H1 (cell line): ENCODE measurements around the gene HDLBP. TPM values are rescaled to one million over a fixed set of nuclear protein-coding genes. Genes with fewer than 3 reads are reported as not detected.

ENCODE experiments used
- CTCF ChIA-PET: fragments of 300-600 bp; sonication (Branson Sonifier 250); formaldehyde crosslinking; loops from one replicate; lab custom pipeline; 2021; ENCODE audit not compliant: partially characterized antibody; lab: Charles Lee
- POLR2A ChIA-PET: fragments of 300-600 bp; sonication (Branson Sonifier 250); formaldehyde crosslinking; loops from one replicate; lab custom pipeline; 2021; ENCODE audit warnings: inconsistent platforms; ENCODE audit not compliant: partially characterized antibody; lab: Charles Lee
- DNase-seq, 2 experiments: peaks; one replicate each; pipeline versions ENCODE4 v3.0.0 to v3.0.0-alpha.2; 2010 to 2022; ENCODE audit warnings: low spot score in 2 of 2, low read depth in 1 of 2, mixed read lengths in 1 of 2
- FAIRE-seq: peaks from 2 replicates; lab custom pipeline; 2011; peaks lifted over from hg19 to GRCh38; lab: Jason Lieb, UNC
- H2AFZ ChIP-seq: 2 replicates; pipeline ENCODE4 v1.8.1; 2012; ENCODE audit warnings: low read length, inconsistent platforms
- H2AK5ac ChIP-seq: 2 replicates; pipeline ENCODE4 v1.6.1; 2013; ENCODE audit warnings: low read depth, low read length
- H2BK120ac ChIP-seq: replicated peaks from 2 replicates; pipeline ENCODE3; 2013; ENCODE audit warnings: low read depth, low read length, inconsistent platforms
- H2BK12ac ChIP-seq: 2 replicates; pipeline ENCODE4 v1.6.1; 2013; ENCODE audit warnings: low read depth, low read length
- H2BK15ac ChIP-seq: 2 replicates; pipeline ENCODE4 v1.6.1; 2013; ENCODE audit warnings: low read length
- H2BK20ac ChIP-seq: 2 replicates; pipeline ENCODE4 v1.6.1; 2013; ENCODE audit warnings: low read length
- H2BK5ac ChIP-seq: 2 replicates; pipeline ENCODE4 v1.6.1; 2013; ENCODE audit warnings: low read depth, low read length
- H3K14ac ChIP-seq: 2 replicates; pipeline ENCODE4 v1.6.1; 2013; ENCODE audit warnings: inconsistent platforms; ENCODE audit not compliant: insufficient read length
- H3K18ac ChIP-seq: 2 replicates; pipeline ENCODE4 v1.6.1; 2013; ENCODE audit warnings: low read length; ENCODE audit errors: extremely low read depth
- H3K23ac ChIP-seq: 2 replicates; pipeline ENCODE4 v1.6.1; 2013; ENCODE audit warnings: inconsistent platforms; ENCODE audit not compliant: insufficient read length
- H3K23me2 ChIP-seq: 2 replicates; pipeline ENCODE4 v1.6.1; 2013; ENCODE audit warnings: low read depth, low read length
- H3K27ac ChIP-seq: 2 replicates; pipeline ENCODE4 v1.6.1; 2011; ENCODE audit warnings: low read depth, low read length, inconsistent platforms
- H3K27me3 ChIP-seq, 4 experiments: replicated peaks in 1 of 4; 1 replicate in 1 of 4; 2 replicates in 3 of 4; pipeline versions ENCODE4 v1.6.1 to v1.8.1; 2011 to 2013; ENCODE audit warnings: low read length in 3 of 4, mild to moderate bottlenecking in 3 of 4, inconsistent platforms in 2 of 4, mixed read lengths in 2 of 4, moderate library complexity in 1 of 4; ENCODE audit not compliant: control insufficient read depth in 3 of 4, insufficient read depth in 3 of 4; ENCODE audit errors: extremely low read depth in 1 of 4
- H3K36me3 ChIP-seq, 4 experiments: 2 replicates each; pipeline versions ENCODE4 v1.6.1 to v1.8.1; 2011 to 2013; ENCODE audit warnings: mild to moderate bottlenecking in 4 of 4, low read length in 3 of 4, moderate library complexity in 2 of 4, control low read depth in 1 of 4, inconsistent platforms in 1 of 4; ENCODE audit not compliant: insufficient read depth in 4 of 4, control insufficient read depth in 2 of 4
- H3K4ac ChIP-seq: replicated peaks from 2 replicates; pipeline ENCODE3; 2013; ENCODE audit warnings: low read length, low read depth, mixed read lengths, inconsistent platforms; ENCODE audit not compliant: insufficient read length
- H3K4me1 ChIP-seq, 4 experiments: replicated peaks in 1 of 4; 1 replicate in 1 of 4; 2 replicates in 3 of 4; pipeline versions ENCODE4 v1.6.1 to v1.8.1; 2011 to 2013; ENCODE audit warnings: low read length in 3 of 4, inconsistent platforms in 2 of 4, mixed read lengths in 1 of 4; ENCODE audit not compliant: insufficient read depth in 4 of 4, control insufficient read depth in 3 of 4
- H3K4me2 ChIP-seq, 2 experiments: 2 replicates each; pipeline versions ENCODE4 v1.6.1 to v1.8.1; 2011 to 2013; ENCODE audit warnings: low read depth in 2 of 2, low read length in 2 of 2, control low read depth in 1 of 2, inconsistent platforms in 1 of 2, mild to moderate bottlenecking in 1 of 2; ENCODE audit not compliant: insufficient read depth in 1 of 2
- H3K4me3 ChIP-seq, 4 experiments: fragments of 200-600, 300-600 bp in 1 of 4; sonication (generic), shearing (Covaris generic), sonication (Bioruptor Twin) in 1 of 4; 2 replicates each; pipeline versions ENCODE4 v1.5.1 to v1.8.1; 2011 to 2016; ENCODE audit warnings: low read length in 4 of 4, low read depth in 3 of 4, control low read depth in 2 of 4, inconsistent platforms in 2 of 4, mild to moderate bottlenecking in 2 of 4, mixed read lengths in 1 of 4, moderate library complexity in 1 of 4; ENCODE audit not compliant: insufficient read depth in 2 of 4; ENCODE audit errors: extremely low read depth in 1 of 4
- H3K56ac ChIP-seq: replicated peaks from 2 replicates; pipeline ENCODE3; 2013; ENCODE audit warnings: low read depth, mild to moderate bottlenecking, mixed read lengths, low read length, inconsistent platforms; ENCODE audit not compliant: insufficient read length
- H3K79me1 ChIP-seq: 2 replicates; pipeline ENCODE4 v1.6.1; 2013; ENCODE audit warnings: low read depth, low read length, control low read depth
- H3K79me2 ChIP-seq, 2 experiments: 2 replicates each; pipeline versions ENCODE4 v1.6.1 to v1.8.1; 2012 to 2013; ENCODE audit warnings: low read length in 2 of 2, mild to moderate bottlenecking in 2 of 2, inconsistent platforms in 1 of 2; ENCODE audit not compliant: insufficient read depth in 2 of 2, control insufficient read depth in 1 of 2
- H3K9ac ChIP-seq, 4 experiments: replicated peaks in 1 of 4; 1 replicate in 1 of 4; 2 replicates in 3 of 4; pipeline versions ENCODE4 v1.6.1 to v1.8.1; 2011 to 2013; ENCODE audit warnings: low read depth in 3 of 4, low read length in 3 of 4, control low read depth in 2 of 4, mild to moderate bottlenecking in 2 of 4, moderate library complexity in 2 of 4, inconsistent platforms in 1 of 4; ENCODE audit errors: extremely low read depth in 1 of 4
- H3K9me3 ChIP-seq, 2 experiments: 2 replicates each; pipeline versions ENCODE4 v1.6.1 to v1.8.1; 2012 to 2013; ENCODE audit warnings: mild to moderate bottlenecking in 2 of 2, moderate library complexity in 2 of 2, control low read depth in 1 of 2, inconsistent platforms in 1 of 2, low read depth in 1 of 2, low read length in 1 of 2, mixed read lengths in 1 of 2; ENCODE audit not compliant: insufficient read depth in 2 of 2
- H4K20me1 ChIP-seq, 2 experiments: replicated peaks in 1 of 2; 2 replicates each; pipeline versions ENCODE3 to v1.8.1; 2011 to 2013; ENCODE audit warnings: inconsistent platforms in 2 of 2, low read length in 2 of 2, mild to moderate bottlenecking in 1 of 2; ENCODE audit not compliant: insufficient read depth in 2 of 2, control insufficient read depth in 1 of 2
- H4K5ac ChIP-seq: 2 replicates; pipeline ENCODE4 v1.6.1; 2013; ENCODE audit warnings: low read length, low read depth, mixed read lengths, inconsistent platforms; ENCODE audit not compliant: insufficient read length
- H4K8ac ChIP-seq: 2 replicates; pipeline ENCODE4 v1.8.0; 2013; ENCODE audit warnings: mild to moderate bottlenecking, moderate library complexity, low read length, inconsistent platforms; ENCODE audit not compliant: insufficient read depth; ENCODE audit errors: extremely low read depth
- H4K91ac ChIP-seq: replicated peaks from 2 replicates; pipeline ENCODE3; 2013; ENCODE audit warnings: low read length, mixed read lengths, inconsistent platforms; ENCODE audit not compliant: insufficient read length
- CTBP2 ChIP-seq: IDR thresholded peaks from 2 replicates; pipeline ENCODE4 v1.7.0; 2011; ENCODE audit warnings: borderline replicate concordance, mild to moderate bottlenecking, moderate library complexity, mixed read lengths, low read length; ENCODE audit not compliant: insufficient read depth, insufficient read length
- GABPA ChIP-seq: IDR thresholded peaks from 2 replicates; pipeline ENCODE4 v1.6.1; 2011; ENCODE audit warnings: mild to moderate bottlenecking, low read length, moderate library complexity, borderline replicate concordance; ENCODE audit not compliant: insufficient read depth
- RXRA ChIP-seq: IDR thresholded peaks from 2 replicates; pipeline ENCODE4 v1.6.1; 2011; ENCODE audit warnings: low read depth, mild to moderate bottlenecking, low read length, moderate library complexity; ENCODE audit not compliant: insufficient read depth
- SP4 ChIP-seq: IDR thresholded peaks from 2 replicates; pipeline ENCODE4 v1.6.1; 2012; ENCODE audit warnings: low read length, inconsistent platforms
- WGBS, 2 experiments: shearing (Covaris generic) in 1 of 2; methylation state at CpG; one replicate each; pipeline versions ENCODE4 v1.1.6 to v1.1.7; 2013 to 2015; ENCODE audit warnings: low lambda C conversion rate in 2 of 2, mixed read lengths in 2 of 2, inconsistent platforms in 1 of 2, low coverage in 1 of 2, missing lambda C conversion rate in 1 of 2; ENCODE audit not compliant: insufficient replicate concordance in 2 of 2, insufficient coverage in 1 of 2, insufficient read length in 1 of 2; ENCODE audit errors: extremely low coverage in 1 of 2, missing lambda C conversion rate in 1 of 2; 5-methylcytosine and 5-hydroxymethylcytosine counted together
- polyA plus RNA-seq, 7 experiments: library from polyadenylated mRNA; depleted of rRNA in 3 of 7; stranded (reverse) in 5 of 7; unstranded in 2 of 7; fragments of >200 nt in 5 of 7; fragments of 200-250 nt in 2 of 7; gene quantifications; 1 replicate in 5 of 7; 2 replicates in 1 of 7; 4 replicates in 1 of 7; pipeline versions ENCODE4 v1.2.1 to v1.2.3, GENCODE V29; 2011 to 2013; ENCODE audit warnings: missing spikeins in 2 of 7, mixed read lengths in 2 of 7
- total RNA-seq: library from RNA; stranded (reverse); fragmentation: NEBNext Ultra II Directional; extraction: Animal tissue kit (Norgen Biotek cat#: 25700); gene quantifications from 2 replicates; pipeline ENCODE4 v1.2.1, GENCODE V29; 2021

HDLBP gene
- total and polyA plus RNA-seq, 2 of the 8 experiments (the other 6 are each of a cell fraction or from before 2014, with no cell fraction given) = 185 to 360 TPM

DNA sequence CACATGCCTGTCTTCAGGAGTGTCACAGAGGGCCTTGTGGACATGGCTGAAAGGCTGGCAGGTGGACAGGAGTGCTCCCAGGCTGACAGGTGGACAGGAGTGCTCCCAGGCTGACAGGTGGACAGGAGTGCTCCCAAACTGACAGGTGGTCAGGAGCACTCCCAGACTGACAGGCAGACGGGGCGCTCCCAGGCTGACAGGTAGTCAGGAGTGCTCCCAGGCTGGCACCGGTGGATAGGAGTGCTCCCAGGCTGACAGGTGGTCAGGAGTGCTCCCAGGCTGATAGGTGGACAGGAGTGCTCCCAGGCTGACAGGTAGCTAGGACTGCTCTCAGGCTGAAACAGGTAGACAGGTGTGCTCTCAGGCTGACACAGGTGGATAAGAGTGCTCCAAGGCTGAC, 110.4 kb downstream of the HDLBP start:
- FAIRE-seq = no peak
- no peak overlapping the region for H2AFZ ChIP-seq
- peaks cover 0 to 1% of the 10 kb centered on the region in 2 experiments for H4K20me1 ChIP-seq
- H3K23ac ChIP-seq = no peak overlapping the region
- H3K79me1 ChIP-seq = no peaks in the 10 kb centered on the region
- H2AK5ac ChIP-seq = no peak overlapping the region
- no peak overlapping the region for H3K27ac ChIP-seq
- no peaks in the 10 kb centered on the region for H3K27me3 ChIP-seq
- H3K4me3 ChIP-seq = no peak overlapping the region
- no peaks in the 10 kb centered on the region for H3K36me3 ChIP-seq
- no peak for TF ChIP-seq CTBP2
- no peak for TF ChIP-seq RXRA
- no peak for TF ChIP-seq GABPA
- no peak for TF ChIP-seq SP4
- no peak overlapping the region for H3K4me2 ChIP-seq
- no peak overlapping the region for H2BK5ac ChIP-seq
- H4K5ac ChIP-seq = no peak overlapping the region
- no peak overlapping the region for H4K91ac ChIP-seq
- H3K23me2 ChIP-seq = no peaks in the 10 kb centered on the region
- DNase-seq = no peak
- H3K4ac ChIP-seq = no peak overlapping the region
- no peak overlapping the region for H2BK120ac ChIP-seq
- POLR2A ChIA-PET = no interaction called here
- no peaks in the 10 kb centered on the region; a peak in 1 of 7 replicates for H3K4me1 ChIP-seq
- no peak overlapping the region for H3K18ac ChIP-seq
- no peak overlapping the region for H2BK12ac ChIP-seq
- CTCF ChIA-PET = interaction anchor here (1.2 kb wide), 1 partner anchor 16 kb away, joined by 3 read pairs; no protein-coding TSS in a partner anchor
- H3K56ac ChIP-seq = no peak overlapping the region
- no peak overlapping the region for H2BK15ac ChIP-seq
- H3K14ac ChIP-seq = no peak overlapping the region
- H3K9me3 ChIP-seq = no peaks in the 10 kb centered on the region
- 82% methylated on average over 3 of the region's 3 CpGs; no CpG with 5 or more reads in 1 of the 2 experiments for WGBS, 2 experiments
- H4K8ac ChIP-seq = no peak overlapping the region
- no peak overlapping the region for H2BK20ac ChIP-seq
- no peak overlapping the region for H3K9ac ChIP-seq
- H3K79me2 ChIP-seq = no peaks in the 10 kb centered on the region
